GM19467 (cell line): ENCODE measurements around the gene HSPA4.

Source experiments
- ATAC-seq: cut with Tn5 transposase; IDR thresholded peaks from one replicate; pipeline ENCODE4 v1.9.1; 2021; ENCODE audit warnings: mild to moderate bottlenecking, moderate library complexity; ENCODE audit not compliant: unreplicated experiment

HSPA4 gene

DNA sequence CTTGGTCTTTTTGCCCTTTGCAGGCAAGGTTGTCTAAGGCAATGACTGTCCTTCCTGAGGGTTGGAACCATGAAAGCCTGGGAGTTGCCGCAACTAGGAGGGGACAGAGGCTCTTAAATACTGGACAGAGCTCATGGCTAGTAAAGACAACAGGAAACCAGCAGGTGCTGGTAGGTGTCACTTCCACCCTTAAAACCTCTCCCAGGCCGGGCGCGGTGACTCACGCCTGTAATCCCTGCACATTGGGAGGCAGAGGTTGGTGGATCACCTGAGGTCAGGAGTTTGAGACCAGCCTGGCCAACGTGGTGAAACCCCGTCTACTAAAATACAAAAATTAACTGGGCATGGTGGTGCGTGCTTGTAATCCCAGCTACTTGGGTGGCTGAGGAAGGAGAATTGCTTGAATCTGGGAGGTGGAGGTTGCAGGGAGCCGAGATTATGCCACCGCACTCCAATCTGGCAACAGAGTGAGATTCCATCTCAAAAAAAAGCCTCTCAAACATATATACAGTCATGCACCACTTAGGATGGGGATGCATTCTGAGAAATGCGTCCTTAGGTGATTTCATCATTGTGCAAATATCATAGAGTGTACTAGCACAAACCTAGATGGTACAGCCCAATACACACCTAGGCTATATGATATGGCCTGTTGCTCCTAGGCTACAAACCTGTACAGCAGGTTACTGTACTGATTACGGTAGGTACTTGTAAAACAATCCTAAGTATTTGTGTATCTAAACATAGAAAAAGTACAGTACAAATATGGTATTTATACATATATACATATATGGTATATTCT is 102.7 kb downstream of the HSPA4 start:
- no peak for ATAC-seq

DNA sequence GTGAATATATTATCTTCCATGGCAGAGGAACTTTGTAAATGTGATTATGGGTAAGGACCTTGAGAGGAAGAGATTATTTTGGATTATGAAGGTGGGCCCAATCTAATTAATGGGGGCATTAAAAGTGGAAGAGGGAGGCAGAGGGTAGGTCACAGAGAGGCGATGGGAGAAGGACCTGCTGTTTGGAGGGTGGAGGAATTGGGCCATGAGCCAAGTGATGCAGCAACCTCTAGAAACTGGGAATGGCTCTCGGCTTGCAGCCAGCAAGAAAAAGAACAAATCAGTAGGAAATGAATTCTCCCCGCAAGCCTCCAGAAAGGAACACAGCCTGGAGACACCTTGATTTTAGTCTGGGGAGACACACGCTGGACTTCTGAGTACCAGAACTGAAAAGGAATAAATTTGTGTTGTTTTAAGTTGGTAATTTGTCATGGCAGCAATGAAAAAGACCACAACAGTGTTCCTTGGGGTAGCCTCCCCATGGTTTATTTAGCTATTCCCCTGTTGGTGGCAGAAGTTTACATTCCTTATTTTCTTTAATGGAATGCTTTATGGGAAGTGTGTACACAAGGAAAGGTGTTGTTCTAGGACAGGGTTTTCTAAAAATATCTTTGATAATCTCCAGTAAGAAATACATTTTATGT is 103.6 kb downstream of the HSPA4 start:
- ATAC-seq: no peak
